ENCODE results near the gene ALG8. TPM values are rescaled to one million over a fixed set of nuclear protein-coding genes. Genes with fewer than 3 reads are reported as not detected.

Gene ALG8
- total and polyA plus RNA-seq, 2 of the 8 experiments (the other 6 are each of a cell fraction or from before 2014, with no cell fraction given): 66.7 to 84.3 TPM

DNA sequence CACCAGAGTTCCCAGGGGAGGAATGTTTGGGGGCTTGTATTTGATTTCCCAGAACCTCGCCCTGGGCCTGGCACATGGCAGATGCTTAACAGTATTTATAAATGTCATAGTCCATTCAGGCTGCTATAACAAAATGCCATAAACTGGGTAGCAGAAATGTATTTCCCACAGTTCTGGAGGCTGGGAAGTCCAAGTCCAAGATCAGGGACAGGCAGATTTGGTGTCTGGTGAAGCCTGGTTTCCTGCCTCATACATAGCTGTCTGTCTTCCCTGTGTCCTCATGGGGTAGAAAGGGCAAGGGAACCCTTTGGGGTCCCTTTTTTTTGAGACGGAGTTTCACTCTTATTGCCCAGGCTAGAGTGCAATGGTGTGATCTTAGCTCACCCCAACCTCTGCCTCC lies 25.0 kb upstream of the ALG8 start (continued):
- TF ChIP-seq EP300 (IDR thresholded peaks at IDR 0.05; ENCODE audit: borderline replicate concordance in 1 of 2, low read depth in 2 of 2, low read length in 2 of 2): no peak
- no peak for TF ChIP-seq TCF12 (IDR thresholded peaks at IDR 0.05; ENCODE audit: low read depth, low read length)
- no peak for TF ChIP-seq YY1 (IDR thresholded peaks at IDR 0.05; ENCODE audit: low read depth, low read length)
- no peak for TF ChIP-seq CBX5 (IDR thresholded peaks at IDR 0.05; ENCODE audit: low read depth, low read length)
- no peak for TF ChIP-seq SIN3A (conservative IDR thresholded peaks at IDR 0.05 in 1 of 2, IDR thresholded peaks at IDR 0.05 in 1 of 2; ENCODE audit: low read depth in 1 of 2, low read length in 2 of 2)
- no peak for TF ChIP-seq PHF8 (conservative IDR thresholded peaks at IDR 0.05; ENCODE audit: low read depth, low read length)
